Activated CD4-positive, CD25-positive, alpha-beta regulatory T cell treated with anti-CD3 and anti-CD28 coated beads, Interleukin-2, amount 50 U/mL, for 72 hours (primary cell): Measurements from ENCODE around the gene TANGO2.

Source experiments
- DNase-seq: peaks from one replicate; pipeline ENCODE4 v3.0.0; 2021

TANGO2 gene

DNA sequence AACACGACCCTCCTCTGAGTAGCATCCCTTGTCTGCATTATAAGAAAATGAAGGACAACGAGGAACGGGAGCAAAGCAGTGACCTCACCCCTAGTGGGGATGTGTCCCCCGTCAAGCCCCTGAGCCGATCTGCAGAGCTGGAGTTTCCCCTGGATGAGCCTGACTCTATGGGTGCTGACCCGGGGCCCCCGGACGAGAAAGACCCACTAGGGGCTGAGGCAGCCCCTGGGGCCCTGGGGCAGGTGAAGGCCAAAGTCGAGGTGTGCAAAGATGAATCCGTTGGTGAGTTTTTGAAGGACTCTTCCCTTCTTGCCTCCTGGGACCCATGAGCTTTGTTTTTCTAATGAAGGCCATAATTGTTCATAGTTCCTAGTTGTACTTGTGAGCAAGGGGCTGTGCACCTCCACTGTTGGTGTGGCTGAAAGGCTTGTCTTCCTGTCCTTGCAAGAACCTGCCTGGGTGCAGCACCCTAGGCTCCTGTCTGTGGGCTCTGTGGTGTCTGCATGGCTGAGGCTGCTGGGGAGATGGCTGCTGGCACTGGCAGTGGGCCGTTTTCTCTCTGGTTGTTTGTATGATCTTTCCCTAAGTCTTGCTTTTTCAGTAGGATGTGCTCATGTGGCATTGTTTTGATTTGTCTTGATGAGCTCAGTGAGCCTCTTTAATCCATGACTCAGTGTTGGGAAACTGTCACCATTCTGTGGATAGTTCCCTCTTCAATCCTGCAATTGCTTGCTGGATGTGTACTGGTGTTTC, 69.2 kb downstream of the TANGO2 start:
- no peak for DNase-seq

DNA sequence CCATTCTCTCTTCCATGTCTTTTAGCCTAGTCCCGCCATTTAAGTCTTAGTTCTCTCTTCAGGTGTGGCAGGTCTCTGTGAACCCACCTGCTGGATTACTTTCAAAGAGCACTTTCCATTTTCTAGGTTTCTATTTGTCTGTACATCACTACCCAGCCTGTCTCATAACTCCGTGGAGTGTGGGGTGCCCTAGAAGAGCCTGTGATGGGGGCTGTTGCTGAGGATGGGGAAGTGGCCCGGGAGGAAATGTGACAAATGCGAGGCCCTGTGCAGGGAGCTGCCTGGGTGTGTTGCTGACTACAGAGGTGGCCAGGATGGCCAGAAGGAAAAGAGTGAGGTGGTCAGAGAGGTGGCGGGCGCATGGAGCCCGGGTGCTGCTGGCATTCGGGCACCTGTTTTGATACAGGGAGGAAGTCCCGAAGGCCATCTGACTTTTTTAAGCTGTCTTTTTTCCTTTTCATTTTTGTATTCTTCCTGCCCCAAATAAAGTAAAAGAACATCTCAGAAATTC, 69.9 kb downstream of the TANGO2 start:
- no peak for DNase-seq

DNA sequence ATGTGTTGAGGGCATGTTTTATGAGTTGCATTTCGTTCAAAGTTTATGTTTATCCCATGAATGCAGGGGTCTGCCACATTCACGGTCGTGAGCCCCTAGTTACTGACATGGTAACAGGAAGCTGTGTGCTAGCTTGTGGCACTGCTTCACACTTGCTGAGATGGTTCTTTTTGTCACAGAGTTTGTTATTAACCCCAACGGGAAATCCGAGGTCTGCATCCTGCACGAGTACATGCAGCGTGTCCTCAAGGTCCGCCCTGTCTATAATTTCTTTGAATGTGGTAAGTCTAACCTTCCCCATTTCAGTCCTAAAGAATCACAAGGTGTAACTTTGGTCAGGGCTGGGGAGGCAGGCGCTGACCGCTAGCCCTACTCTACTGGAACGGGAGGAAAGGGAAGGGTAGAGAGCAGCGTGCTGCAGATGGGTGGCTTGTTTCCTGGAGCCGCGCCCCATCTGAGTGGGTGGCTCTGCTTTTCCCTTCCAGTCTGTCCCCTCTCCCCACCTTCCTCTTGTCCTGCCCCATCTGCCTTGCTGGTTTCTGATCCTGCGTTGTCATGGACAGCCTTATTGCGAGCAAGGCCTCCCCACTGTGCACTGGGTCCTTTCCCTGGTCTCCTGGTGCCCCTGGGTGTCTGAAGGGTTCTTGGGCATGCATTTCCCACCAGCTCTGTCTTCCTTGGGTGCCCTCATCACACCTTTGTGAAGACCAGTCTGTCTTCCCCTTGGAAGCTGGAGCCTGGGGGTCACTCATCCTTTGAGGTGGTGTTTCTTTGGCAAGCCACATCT, 71.0 kb downstream of the TANGO2 start:
- no peak for DNase-seq

DNA sequence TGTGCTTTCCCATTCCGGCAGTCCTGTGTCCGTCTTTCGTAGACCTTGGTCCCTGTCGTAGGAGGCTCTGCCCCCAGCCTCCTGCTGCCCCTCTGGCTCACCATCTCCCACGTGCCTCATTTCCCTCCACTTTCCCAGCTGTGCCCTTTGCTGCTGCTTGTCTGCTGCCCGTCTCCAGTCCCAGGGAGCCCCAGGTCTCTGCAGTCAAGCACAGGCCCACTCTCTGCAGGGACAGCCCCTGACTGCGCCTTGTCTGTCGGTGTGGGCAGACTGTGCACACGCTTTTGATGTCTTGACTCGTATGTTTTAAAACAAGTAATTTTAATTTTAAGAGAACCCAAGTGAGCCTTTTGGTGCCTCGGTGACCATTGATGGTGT, 71.6 kb downstream of the TANGO2 start:
- no peak for DNase-seq

DNA sequence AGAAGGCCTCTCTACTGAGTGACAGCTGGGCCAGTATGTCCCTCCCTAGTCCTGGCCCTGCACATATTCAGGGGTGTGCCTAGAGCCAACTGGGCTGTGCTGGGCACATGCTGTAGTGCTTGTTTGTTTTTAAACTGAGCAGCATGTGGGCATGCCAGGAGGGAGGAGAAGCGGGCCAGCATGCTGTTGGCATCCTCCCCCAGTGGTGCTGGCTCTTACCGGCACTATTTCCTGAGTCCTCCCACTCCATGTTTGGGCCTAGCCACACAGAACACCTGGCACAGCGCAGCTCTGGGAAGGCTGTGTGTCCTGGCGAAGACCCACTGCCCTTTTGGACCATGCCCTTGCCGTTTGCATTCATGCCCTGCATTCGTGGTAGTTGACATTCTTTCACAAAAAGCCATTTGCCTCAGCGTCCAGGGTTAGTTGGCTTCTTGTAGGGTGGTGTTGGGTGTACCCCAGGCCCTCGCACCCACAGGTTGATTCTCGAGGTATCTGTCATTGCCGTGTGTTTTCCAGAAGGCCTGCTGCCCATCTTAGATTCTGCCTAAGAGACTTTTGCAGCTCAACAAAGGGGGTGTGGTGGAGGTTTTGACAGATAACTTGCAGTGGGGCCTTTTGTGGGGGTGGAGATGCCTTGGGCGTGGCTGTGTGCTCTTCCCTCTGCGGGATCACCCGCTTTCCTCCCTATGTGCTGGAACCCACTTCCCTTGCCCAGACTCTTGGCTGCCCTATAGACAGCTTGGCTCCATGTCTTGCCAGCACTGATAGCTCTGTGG, 72.7 kb downstream of the TANGO2 start:
- no peak for DNase-seq

DNA sequence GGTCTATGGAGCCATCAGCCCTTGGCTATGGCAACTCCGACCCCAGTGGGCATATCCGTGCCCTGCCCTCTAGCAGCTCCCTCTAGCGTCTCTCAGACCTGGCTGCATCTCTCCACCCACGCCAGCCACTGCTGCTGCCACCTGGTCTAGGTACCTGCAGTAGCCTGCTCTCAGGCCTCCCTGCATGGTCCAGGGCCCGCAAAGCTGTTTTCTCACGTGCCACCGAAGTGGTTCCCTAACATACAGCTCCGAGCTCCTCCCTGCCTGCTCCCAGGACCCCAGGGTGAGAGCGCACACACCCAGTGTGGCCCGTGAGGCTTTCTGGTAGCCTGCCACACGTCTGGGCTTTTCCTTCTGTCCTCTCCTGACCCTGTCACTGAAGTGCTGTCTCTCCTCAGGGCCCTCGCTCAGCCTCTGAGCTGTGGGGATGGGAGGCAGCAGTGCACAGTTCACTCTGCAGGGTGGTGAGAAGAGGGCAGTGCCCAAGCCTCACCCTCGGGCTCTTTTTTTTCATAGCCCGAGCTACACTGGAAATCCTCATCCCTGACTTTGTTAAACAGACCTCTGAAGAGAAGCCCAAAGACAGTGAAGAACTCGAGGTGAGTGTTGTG, 73.4 kb downstream of the TANGO2 start:
- DNase-seq, result no peak

DNA sequence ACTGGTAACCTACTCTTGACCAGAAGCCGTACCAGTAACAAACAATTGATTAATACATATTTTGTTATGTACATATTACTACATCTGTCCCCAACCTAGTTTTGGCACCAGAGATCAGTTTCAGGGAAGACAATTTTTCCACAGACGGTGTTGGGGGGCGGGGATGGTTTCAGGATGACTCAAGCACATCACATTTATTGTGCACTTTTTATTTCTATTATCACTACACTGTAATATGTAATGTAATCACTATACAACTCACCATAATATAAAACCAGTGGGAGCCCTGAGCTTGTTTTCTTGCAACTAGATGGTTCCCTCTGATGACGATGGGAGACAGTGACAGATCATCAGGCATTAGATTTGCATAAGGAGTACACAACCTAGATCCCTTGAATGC, 74.6 kb downstream of the TANGO2 start:
- DNase-seq, result no peak

DNA sequence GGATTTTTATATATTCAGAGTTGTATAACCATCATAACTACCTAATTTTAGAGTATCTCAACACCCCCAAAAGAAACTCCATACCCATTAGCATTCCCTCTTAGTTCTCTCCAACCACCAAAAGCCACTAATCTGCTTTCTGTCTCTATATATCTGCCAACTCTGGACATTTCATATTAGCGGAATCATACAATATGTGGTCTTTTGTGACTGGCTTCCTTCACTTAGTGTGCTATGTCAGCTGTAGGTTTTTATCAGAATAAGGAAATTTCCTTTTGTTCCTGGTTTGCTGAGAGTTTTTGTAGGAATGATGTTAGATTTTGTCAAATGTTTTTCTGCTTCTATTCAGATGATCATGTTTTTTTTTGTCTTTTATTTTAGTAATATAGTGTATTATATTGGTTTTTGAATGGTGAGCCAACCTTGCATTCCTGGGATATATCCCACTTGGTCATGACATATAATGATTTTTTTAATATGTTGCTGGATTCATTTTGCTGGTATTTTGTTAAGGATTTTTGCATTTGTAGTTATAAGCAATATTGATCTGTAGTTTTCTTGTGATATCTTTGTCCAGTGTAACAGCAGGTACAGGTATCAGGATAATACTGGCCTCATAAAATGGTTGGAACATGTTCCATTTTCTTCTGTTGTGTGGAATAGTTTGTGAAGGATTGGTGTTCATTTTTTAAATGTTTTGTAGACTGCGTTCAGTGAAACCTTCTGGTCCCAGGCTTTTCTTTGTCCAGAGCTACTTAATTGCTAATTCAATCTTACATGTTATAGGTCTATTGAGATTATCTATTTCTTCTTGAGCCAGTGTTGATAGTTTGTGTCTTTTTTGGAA, 75.9 kb downstream of the TANGO2 start:
- no peak for DNase-seq

DNA sequence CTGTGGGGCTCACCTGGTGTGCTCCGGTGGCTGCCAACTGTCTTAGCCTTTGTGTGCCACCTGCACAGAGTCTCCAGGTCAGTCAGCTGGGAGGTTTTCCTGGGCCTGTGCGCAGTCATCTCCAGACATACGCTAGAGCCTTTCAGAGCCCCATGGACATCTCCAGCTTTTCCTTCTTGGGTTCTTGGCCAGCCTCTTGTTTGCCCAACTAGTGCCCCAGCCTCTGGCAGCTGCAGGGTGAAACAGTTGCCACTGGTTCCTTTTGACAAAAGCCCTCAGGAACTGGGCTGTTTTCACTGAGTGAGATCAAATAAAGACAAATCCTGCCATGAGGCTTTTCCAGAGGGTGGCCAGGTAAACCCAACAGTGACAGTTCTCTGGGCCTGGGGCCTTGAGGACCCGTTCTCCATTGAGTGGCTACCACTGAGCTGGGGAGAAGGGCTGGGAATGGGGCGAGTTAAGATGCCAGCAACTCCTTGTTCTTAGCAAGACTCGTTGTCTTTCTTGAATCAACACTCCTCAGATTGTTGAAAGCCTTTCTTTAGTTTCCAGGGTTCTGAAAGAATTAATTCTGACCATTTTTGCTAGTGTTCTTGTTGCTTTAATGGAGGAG, 78.3 kb downstream of the TANGO2 start:
- DNase-seq, result no peak

DNA sequence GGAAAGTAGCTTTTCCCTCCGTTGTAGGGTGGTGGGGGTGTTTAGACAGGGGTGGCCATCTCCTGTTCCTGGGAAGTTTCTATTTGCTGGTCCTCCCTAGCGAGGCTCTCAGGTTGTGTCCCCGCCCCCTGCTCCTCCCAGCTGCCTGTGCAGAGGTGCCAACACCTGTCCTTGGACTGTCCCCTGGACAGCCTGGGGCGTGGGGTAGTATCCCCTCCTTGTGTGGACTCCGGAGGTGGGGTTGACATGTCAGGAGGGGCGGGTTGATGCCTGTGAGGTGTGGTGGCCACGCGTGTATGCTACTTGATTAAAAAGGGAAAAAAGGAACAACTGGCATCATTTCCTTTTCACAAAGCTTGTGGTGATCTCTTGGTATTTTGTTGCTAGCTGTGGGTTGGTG, 80.7 kb downstream of the TANGO2 start:
- no peak for DNase-seq

DNA sequence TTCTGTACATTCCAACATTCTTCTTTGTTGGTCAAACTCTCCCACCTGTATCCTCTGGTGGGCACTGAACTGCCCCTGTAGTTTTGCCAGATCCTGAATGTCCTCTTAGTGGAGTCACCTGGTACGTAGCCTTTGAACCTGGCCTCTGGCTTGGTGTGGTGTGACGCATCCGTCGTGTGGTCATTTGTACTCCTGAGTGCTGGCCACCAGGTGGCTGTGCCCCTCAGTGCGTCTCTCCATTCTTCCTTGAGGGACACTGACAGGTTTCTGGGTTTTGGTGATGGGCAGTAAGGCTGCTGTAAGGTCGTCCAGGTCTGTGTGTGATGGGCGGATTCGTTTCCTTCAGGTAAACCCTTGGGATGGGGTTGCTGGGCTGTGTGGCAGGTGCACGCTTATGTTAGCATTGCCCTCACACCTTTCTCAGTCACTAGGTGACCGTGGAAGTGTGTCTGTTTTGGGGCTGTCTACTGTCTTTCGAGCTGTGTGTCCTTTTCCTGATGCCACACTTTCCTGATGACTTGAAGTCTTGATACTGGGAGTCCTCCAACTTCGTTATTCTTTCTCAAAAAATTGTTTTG, 81.4 kb downstream of the TANGO2 start:
- DNase-seq, result no peak

DNA sequence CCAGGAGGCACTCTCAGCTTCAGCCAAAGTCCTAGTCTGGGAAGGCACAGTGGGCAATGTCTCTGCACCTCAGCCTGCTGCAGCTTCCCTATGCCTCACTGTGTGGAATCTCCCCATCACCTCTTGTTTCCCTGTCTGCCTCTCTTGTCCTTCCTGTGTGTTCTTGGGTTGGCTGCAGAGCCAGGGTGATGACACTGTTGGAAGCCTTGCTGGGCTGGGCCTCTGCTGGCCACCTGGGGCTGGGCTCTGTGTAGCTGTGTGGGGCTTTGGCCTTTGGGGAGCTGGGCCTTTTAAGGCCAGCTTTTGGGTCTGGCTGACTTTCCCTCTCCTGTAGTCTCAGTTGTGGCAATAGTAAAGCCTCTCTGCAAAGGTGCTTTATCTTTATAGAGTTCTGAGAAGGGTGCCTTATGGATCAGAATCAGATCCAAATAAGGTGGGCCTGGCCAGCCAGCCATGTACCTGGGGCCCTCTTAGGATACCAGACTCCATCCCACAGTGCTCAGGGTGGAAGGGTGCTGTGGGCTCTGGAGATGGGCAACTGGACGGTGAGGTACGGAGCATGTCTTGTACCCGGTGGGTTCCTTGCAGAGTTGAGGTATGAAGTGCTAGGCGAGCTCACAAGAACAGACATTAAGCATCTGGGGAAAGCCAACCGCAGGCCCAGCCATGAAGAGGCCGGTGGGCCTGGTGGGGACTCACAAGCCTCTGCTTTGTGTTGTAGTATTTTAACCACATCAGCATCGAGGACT, 84.7 kb downstream of the TANGO2 start:
- DNase-seq, result no peak

DNA sequence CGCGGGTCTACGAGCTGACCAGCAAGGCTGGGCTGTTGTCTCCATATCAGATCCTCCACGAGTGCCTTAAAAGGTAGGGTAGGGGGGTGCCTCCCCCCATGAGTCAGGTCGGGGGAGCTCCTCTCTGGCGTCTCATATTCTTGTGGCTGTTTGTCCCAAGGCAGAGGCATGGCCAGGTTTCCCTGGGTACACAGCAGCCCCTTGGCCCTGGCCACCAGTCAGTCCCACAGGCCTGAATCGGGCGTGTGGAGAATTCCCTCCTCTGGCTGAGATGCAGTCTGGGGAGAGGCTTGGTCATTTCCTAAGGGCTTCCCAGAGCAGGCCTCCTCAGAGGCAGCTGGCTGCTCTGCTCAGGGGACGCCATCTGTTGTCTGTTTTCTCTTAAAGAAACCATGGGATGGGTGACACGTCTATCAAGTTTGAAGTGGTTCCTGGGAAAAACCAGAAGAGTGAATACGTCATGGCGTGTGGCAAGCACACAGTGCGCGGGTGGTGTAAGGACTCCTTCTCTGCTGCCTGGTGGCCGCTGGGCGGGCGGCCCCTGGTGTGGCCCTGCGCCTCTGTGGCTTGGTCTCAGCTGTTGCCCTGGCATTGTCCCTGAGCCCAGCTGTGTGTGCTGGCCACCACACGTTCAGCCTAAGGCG, 85.4 kb downstream of the TANGO2 start:
- DNase-seq, result no peak

DNA sequence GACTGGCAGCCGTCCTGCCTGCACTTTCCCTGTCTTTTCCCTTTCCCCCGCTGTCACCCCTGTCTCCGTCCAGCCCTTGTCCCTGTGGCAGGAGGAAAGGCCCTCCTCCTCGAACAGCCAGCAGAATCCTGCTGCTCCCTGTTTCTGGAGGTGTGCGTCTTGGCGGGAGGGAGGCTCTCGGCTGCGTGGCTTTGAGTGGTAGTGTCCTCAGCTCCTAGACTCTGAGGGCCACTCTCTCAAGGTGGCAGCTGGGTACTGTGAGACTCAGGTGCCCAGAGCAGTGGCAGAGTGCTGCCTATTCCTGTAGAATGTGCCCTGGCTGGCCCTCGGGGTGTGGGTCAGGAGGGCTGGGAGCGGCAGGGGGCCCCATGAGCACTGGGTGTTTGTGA, 85.9 kb downstream of the TANGO2 start:
- no peak for DNase-seq

DNA sequence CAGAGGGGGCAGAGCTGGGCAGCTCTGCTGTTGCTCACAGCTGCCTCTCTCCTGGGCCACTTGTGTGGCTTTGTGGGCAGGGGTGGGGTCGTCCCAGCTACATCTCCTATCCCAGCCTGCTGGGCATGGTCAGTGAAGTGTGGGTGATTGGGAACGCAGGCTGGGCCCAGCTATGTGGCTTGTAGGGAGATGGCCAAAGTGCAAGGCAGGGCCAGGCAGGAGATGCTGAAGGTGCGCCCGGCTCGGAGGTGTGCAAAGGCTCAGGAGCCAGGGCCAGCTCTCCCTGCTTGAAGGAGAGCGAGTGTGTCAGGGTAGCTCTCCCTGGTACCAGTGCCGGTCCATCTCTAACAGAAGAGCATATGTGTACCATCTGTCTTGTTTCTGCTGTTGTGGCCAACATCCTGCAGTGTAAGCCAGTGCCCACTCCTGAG, 86.6 kb downstream of the TANGO2 start:
- no peak for DNase-seq

DNA sequence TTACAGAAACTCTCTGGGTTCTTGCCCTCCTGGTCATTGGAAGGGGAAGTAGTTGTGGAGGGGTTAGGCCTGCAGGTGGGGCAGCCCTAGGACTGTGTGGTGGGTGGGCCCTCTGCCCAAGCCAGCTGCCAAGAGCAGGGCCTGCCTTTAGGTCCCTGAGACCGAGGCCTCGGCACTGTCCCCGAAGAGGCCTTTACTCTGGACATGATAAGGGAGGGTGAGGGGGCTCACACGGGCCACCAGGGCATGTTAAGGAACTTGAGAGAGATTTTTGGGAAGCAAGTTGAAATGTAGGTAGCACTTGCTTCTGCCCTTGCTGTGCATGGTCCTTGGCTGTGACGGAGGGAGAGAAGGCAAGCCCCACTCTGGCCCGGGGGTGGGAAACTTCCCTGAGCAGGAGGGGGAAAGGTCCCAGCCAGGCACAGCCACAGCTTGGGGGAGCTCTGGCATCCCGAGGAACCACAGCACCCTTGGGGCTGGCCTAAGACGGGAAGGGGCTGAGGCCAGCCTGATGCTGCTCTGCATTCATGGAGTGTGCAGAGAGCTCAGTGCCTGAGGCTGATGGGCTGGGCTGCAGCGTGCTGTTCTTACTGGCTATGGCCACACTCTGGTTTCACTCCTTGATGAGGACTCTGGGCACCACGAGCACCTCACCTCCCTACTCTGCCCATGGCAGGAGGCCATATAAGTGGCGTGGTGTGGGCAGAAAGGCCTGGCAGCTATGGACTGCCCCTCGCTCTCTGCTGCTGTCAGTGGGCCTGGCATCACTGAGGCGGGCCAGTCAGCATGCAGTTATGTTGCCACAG, 87.2 kb downstream of the TANGO2 start:
- no peak for DNase-seq

DNA sequence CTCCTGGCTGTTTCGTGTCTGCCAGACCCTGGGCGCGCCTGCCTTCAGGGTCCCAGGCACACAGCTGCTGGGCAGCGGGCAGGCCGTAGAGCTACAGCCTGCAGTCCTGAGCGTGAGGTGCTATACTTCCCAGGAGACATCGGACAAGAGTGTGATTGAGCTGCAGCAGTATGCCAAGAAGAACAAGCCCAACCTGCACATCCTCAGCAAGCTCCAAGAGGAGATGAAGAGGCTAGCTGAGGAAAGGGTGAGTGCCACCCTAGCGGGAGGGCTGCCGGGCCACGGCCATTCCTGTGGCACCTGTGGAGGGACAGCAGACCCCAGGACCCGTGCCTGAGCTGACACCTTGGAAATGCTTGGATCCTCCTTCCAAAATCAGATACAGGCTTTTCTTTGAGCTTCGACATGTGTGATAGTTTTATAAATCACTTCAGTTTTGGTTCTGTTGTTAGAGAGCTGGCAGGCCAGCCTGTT, 87.9 kb downstream of the TANGO2 start:
- no peak for DNase-seq

DNA sequence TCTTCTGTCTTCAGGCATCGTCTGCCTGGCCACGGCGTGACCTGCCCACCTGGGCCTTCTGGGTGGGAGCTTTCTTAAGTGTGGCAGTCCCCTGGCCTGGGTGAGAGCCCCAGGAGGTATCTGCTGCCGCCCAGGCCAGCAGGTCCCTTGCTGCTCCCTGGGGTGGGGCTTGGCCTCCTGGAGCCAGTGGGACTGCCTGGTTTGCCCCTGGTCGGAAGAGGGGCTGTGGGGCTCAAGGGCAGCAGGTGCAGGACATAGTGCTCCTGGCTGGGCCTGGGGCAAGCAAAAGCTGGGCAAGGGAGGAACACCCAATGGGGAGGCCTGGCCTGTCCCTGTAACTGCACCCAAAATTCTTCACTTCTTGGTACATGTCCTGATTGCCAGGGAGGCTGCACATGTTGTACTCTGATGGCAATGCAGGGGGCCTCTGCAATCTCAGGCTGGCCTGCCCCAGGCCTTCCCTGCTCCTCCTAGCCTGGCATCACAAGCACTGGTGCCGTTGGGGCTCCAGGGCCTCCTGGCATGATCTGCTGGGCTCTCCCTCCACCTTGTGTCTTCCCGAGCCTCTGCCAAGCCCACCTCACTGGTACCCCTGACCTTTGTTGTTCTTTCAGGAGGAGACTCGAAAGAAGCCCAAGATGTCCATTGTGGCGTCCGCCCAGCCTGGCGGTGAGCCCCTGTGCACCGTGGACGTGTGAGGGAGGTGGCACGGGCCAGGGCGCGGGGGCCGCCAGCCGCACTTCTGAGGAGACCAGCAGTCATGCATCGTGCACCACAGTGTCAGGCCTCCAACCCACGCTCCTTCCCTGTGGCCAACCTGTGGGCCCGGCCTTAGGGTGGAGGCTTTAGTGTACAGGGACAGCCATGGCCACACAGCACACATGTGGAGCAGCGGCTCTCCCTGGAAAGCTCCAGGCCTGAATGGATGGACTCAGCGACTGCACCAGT, 88.8 kb downstream of the TANGO2 start:
- DNase-seq, result no peak
